HG03025 (cell line): ENCODE measurements around the gene PM20D2.
"Not testable (repeated sequence)": the region's sequence is repeated elsewhere in the genome, so short reads cannot be mapped to it uniquely, and the experiment has no call there.

Experiments used
- ATAC-seq: cut with Tn5 transposase; IDR thresholded peaks from one replicate; pipeline ENCODE4 v1.9.1; 2021; ENCODE audit warnings: mild to moderate bottlenecking, moderate library complexity; ENCODE audit not compliant: unreplicated experiment, low FRiP score

PM20D2 gene, protein sequence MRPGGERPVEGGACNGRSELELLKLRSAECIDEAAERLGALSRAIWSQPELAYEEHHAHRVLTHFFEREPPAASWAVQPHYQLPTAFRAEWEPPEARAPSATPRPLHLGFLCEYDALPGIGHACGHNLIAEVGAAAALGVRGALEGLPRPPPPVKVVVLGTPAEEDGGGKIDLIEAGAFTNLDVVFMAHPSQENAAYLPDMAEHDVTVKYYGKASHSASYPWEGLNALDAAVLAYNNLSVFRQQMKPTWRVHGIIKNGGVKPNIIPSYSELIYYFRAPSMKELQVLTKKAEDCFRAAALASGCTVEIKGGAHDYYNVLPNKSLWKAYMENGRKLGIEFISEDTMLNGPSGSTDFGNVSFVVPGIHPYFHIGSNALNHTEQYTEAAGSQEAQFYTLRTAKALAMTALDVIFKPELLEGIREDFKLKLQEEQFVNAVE

DNA sequence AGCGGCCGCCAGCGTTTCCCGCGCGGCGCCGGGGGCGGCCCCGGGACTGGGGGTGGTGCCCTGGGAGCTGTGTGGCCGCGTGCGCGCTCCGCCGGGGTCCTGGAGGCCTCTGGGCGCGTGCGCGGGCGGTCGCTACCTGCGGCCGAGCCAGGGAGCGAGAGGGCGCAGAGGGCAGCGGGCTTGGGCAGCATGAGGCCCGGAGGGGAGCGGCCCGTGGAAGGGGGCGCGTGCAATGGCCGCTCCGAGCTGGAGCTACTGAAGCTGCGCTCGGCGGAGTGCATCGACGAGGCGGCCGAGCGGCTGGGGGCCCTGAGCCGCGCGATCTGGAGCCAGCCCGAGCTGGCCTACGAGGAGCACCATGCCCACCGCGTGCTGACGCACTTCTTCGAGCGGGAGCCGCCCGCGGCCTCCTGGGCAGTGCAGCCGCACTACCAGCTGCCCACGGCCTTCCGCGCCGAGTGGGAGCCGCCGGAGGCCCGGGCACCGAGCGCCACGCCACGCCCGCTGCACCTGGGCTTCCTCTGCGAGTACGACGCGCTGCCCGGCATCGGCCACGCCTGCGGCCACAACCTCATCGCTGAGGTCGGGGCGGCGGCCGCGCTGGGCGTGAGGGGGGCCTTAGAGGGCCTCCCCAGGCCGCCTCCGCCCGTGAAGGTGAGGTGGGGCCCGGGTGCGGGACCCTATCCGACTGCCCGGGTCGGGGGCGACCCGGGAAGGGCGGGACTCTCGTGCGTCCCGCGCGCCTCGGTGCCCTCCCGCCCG is at the start of gene PM20D2:
TSS of gene PM20D2 (plus strand) at position 100 of the 762 bp plus-strand sequence. CDS start at position 190, 90 bp downstream.
- ATAC-seq, result peak; percentile 68

DNA sequence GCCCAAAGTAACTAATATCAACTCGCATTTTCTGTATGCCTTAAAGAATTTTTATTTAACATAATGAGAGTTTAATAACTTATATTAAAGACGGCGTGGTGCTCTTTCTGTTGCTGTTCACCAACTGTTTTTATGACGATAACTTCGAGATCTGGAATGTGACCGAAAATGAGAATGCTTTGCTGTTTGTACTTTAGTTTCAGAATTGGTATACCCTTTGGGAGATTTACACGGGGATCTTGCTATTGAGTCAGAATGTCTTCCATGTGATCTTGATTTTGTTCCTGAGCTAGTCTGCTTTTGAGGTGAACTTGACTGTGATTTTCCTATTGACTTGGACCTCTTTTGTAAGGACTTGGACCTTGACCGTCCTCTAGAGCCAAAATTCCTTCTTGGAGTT is 47.4 kb upstream of the PM20D2 start:
- ATAC-seq, result no peak

DNA sequence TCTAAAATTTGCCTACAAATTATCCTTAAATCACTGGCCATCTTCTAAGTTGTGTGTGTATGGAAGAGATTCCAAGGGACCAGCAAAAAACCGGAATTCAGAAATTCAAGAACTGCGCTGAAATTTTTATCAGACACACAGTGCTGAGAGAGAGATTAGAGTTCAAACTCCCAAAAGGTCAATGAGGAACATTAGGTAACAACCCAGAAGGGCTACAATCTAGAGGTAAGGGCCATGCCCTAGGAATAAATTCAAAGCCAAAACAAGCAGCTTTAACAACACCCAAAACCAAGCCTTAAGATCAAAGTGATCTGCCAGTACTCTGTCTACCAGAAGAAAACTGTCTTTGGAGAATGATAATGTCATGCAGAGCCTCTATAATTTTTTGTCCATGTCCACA is 45.7 kb upstream of the PM20D2 start:
- ATAC-seq, result no peak

DNA sequence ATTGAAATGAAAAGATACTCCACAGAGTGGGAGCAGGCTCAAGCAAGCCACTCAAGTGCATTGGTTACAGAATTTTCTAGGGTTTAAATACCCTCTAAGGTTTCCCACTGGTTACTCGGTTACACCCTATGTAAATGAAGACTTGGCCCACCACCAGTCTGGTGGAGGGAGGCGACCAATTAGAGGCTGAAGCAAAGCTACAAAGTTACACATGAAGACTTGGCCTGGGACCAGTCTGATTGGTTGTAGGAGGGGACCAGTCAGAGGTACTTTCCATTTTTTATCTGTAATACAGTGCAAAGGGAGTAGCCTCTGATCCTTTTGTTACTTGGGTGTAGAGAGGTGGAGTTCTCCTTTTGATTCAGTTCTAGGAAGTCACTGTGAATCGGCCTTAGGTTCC is 35.6 kb upstream of the PM20D2 start:
- no peak for ATAC-seq

DNA sequence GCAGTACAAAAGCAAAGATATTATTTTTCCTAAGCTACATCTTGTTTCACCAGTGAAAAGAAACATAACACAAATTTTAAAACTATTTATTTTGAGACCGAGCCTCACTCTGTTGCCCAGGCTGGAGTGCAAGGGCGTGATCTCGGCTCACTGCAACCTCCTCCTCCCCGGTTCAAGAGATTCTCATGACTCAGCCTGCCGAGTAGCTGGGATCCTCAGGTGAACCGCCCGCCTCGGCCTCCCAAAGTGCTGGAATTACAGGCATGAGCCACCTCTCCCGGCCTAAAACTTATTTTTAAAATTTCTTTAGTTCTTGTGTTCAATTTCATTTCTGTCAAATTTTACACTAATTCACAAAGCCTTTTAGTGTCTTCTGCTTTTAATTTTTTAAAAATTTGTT is 33.9 kb upstream of the PM20D2 start:
- no peak for ATAC-seq

DNA sequence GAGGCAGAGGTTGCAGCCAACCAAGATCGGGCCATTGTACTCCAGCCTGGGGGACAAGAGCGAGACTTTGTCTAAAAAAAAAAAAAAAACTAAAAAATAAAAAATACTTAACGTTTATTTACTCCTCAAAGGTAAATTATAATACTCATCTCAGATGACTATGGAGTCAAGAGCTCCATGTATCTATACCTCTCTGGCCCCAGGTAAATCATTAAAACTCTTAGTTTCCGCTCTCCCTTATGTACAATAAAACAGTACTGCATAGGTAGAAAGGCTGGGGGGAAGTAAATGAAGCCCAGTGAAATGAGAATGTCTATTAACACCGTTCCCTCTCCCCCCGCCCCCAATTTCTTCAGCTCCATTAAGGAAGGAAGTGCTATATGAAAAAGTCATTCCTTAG is 29.2 kb upstream of the PM20D2 start:
- no peak for ATAC-seq

DNA sequence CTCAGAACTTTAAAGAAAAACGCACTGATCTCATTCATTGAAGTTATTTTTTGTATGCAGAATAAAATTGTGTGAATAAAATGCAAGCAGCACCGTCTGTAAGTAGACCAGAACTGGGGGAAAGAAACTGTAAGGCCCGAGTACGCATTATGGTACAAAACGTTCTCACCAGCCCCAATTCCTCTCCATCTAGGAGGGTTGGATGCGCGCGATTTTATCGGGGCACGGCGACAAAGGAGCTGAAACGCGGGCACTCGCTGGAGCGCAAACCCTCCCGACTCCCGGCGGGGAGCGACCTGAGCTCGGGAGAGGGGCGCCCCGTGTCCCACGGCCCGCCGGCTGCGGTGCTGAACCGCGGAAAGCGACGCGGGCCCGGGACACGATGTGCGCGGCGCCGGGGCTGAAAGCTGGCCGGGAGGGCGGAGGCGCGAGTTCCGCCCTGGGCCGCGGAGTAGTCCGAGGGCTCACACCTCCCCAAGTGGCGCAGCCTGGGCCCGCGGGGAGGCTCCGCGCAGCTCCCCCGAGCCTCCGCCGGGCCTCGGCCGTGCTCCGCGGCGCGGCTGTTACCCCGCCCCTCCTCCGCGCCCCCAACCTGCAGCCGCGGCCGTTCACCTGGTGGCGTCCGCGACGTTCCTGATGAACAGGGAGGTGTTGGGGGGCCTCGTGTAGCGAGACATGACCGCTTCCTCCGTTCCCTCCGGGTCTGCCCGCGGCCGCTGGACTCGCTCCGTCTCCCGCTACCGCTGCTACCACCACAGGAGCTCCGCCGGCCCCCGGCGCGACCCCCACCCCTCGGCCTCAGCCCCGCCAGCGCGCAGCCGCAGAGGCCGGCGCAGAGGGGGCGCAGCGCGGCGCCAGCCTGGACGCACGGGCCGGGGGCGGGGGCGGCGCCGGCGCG is 28.4 kb upstream of the PM20D2 start, which contains the start of gene SRSF12:
TSS of gene SRSF12 (minus strand) at position 861 of the 898 bp plus-strand sequence. CDS start at position 677, 184 bp downstream.
- no peak for ATAC-seq

DNA sequence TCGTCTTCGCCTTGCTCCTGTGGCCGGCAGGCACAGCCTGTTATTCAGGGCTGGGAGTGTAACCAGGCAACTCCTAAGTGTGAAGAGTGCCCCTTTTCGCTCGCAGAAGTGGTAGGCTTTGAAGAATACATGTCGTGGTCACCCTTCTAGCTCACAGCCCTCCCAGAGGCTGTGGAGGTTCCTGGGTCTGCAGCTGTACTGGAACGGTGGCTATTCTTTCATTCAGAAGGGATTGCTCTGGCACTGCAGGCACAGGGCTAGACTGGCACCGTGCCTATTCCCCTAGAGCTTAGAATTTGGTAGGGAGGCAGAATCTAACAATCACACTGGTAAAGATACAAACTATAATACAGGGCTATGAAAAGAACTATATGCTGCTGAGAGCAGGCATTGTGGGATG is 26.9 kb upstream of the PM20D2 start:
- no peak for ATAC-seq

DNA sequence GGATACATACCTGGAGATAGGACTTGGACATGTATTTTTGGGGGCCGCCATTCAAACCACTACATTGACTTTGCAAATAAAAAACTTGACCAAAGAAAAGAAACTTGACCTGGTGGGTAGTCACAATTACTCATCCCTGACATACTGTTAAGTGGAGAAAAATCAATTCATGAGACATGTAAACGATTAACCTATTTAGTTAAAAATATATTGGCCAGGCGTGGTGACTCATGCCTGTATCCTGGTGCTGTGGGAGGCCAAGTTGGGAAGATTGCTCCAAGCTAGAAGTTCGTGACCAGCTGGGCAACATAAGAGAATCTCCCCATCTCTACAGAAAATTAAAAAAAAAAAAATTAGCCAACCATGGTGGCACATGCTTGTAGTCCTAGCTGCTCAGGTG is 25.5 kb upstream of the PM20D2 start:
- ATAC-seq, result no peak

DNA sequence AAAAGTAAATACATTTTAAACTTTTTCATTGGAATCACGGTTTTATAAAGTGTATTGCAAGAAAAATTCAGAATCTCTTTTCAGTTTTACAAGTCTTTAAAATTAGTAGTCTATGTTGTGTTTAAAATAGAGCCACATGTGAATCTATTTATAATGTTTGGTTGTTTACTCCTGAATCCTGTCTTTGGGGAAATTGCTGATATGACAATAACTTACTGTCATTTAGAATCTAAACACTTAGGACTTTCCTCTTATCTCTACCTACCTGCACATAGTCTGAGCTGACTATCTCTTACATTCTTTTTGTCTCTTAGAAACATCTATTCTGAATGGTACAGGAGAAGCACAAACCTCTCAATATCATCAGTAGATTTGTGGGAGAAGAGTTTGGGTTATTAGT is 23.9 kb upstream of the PM20D2 start:
- no peak for ATAC-seq

DNA sequence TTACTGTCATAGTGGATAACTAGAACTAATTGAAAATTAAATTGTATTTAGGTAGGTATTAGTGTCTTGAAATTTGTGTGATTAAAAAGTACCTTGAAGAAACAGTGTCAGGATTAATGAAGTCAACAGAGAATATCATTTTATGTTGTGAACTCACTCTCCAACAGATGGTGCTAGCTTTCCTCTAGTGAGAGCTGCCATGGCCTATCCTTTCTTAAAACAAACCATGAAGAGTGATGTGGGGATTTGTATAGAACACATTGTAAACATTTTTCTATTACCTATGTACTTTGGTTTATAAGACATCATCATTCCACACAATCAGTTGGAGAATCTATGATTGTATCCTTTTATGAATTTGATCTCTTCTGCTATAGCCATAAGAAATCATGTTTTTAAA is 23.2 kb upstream of the PM20D2 start:
- no peak for ATAC-seq

DNA sequence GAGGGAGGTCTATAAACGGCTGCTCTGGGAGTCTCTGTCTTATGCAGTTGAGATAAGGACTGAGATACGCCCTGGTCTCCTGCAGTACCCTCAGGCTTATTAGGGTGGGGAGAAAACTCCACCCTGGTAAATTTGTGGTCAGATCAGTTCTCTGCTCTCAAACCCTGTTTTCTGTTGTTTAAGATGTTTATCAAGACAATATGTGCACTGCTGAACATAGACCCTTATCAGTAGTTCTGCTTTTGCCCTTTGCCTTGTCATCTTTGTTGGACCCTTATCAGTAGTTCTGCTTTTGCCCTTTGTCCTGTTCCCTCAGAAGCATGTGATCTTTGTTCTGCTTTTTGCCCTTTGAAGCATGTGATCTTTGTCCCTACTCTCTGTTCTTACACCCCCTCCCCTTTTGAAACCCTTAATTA is 17.6 kb upstream of the PM20D2 start:
- not testable (repeated sequence) for ATAC-seq

DNA sequence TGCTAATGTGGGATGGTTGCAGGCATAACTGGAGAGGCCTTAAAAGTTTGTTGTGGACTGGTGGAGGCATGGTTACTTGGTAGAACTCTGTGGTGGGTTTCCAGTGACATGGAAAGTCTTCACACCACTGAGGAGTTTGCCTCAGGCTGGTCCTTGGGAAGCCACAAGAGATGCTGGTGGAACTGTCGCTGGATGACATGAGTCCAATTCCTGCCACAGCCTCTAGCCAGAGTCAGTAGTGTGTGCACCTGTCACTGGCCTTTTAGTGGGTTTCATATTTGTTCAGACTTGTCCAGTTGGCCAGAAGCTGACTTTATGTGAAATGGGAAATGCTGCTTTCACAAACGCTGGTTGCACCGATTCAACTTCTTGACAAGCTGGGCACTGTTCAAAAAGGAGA is 14.3 kb upstream of the PM20D2 start:
- ATAC-seq, result no peak

DNA sequence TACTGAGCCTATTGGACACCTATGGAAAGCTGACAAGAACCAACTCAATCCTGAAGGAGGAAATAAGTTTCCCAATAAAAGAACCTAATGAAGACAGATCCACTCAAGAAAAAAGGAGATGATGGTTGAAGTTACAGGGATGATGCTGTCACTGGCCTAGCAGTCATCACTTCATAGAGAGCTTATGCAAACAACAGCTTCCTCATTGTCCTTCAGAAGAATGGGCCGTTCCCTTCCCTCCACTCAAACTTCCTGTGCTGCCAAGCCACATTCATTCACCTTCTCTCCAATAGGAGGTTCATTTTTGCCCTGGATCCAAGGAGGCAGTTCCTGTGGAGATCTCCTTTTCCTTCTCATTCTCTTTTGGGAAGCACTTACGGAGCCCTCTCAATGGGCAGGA is 13.8 kb upstream of the PM20D2 start:
- no peak for ATAC-seq

DNA sequence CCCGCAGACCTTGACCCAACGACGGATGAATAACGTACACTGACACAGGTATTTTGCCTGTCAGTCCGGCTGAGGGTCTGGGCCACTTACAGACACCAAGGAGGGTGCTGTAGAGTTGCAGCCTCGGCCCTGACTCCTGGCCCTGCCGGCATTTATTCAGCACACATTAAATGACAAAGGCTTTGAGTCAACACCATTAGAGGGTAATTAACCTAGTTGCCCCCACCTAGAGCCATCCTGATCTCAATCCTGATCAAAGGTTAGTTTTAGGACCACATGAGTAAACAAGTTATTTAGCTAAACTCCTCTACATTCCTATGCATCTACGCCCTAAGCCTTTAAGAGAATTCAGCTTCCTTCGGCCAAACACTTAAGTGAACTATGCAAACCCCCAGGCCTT is 11.9 kb upstream of the PM20D2 start:
- ATAC-seq, result no peak

DNA sequence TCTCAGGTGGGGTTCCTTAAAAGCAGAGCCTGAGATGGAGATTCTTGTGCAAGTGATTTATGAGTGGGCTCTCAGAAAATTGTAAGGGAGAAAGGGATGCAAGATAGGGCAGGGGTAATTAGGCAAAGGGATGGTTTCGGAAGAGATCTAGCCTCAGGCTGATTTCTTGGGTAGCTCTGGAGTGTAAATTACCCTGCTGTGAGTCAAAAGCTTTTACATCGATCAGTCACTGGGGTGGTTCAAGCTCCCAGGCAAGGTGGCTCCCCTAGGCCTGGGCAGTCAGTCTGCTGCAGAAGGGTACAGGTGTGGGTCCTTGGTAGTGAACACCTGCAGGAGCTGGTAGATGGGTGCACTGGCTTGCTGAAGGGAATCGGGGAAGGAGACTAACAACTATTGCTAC is 11.1 kb upstream of the PM20D2 start:
- ATAC-seq, result no peak

DNA sequence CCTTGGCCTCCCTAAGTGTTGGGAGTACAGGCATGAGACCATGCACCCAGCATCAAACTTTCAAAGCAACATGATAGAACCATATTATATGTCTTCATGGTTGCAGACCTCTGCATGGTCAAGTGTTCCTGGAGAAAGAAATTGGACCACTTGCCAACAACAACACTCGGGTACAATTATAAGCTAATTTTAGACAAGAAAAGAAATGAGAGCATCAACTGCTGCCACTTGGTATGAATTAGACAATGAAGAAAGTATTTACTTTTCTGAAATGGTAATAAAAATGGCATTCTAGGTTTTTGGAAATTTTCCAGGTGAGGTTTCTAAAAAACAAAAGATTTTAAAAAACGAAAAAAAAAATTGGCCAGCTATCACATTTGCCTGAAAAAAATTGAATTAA is 7.7 kb upstream of the PM20D2 start:
- no peak for ATAC-seq

DNA sequence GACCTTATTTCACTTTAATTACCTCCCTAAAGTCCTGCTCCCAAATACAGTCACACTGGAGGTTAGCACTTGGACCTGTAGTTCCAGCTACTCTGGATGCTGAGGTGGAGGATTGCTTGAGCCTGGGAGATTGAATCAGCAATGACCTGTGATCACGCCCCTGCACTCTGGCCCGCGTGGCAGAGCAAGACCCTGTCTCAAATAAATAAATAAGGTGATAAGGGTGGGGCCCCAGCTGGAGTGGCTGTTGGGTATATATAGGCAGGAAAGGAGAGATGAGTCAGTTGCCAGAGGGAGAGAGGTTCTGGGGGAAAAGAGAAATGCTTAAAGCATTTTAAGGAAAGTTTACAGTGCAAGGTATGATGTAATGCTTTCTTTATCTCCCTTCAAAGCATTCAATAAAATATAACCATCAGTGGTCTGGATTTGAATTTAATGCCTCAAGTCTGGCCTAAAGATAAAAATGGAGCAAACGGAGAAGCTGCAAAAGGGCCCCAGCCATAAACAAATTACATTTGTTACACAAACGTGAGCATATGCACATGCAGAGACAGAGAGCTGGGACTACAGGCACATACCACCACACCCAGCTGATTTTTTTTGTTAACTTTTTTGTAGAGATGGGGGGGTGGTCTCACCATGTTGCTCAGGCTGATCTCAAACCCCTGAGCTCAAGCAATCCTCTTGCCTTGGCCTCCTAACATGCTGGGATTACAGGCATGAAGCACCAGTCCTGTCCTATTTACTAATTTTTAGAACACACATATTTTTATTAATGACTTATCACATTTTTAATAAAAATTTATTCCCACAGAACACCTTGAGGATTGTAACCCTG is 6.1 kb upstream of the PM20D2 start:
- ATAC-seq, result no peak

DNA sequence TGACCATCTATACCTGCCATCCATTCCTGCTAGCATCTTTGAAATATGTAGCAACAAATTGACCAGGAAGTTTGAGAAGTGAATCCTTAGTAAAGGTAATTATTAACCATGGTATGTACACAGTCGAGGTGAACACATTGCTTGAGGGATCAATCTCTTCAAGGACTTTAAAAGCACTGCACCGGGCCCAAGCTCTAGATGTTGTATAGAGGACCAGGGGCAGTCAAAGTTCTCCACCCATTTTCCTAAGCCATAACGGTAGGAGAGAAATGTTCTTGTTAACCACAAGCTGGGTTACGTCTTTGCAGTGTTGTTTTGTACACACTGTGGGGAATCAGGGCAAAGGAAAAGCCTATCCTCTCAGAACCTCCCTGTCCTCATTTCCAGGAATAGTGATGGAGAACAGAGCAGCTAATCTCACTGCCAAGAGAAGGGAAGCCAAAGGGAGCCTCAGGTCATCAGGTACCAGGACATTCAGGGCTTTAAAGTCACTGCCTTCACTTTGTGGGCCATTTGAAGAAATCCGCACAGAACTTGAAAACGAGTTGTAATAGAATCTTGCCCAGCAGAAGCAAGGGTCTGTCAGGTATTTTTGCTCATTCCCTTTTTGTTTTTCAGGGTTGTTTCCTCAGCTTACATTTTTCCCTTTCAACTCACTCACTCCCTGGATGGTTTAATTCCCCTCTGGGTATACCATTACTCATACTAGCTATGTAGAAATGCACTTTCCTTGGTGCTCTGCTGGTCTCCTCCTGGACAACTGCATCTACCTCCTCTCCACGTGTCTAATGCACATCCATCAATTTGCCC is 5.3 kb upstream of the PM20D2 start:
- ATAC-seq, result no peak
